OCI-LY1 (cell line): ENCODE data around the gene NUF2.
"Not testable (repeated sequence)": the region's sequence is repeated elsewhere in the genome, so short reads cannot be mapped to it uniquely, and the experiment has no call there.

Source experiments
- H2AFZ ChIP-seq: fragments of 200-600 bp; sonication (generic), shearing (Covaris generic); 2 replicates; pipeline ENCODE4 v1.6.0; 2014; ENCODE audit warnings: antibody characterized with exemption, mild to moderate bottlenecking, low read length
- H3F3A ChIP-seq: fragments of 200-600 bp; sonication (generic), shearing (Covaris generic); 2 replicates; pipeline ENCODE4 v1.6.0; 2014; ENCODE audit warnings: mild to moderate bottlenecking, antibody characterized with exemption, low read length, moderate library complexity; ENCODE audit not compliant: insufficient read depth
- H3K27ac ChIP-seq: fragments of 200-600 bp; sonication (generic); 2 replicates; pipeline ENCODE4 v1.5.1; 2014; ENCODE audit warnings: low read length, mixed run types, mild to moderate bottlenecking, low read depth; ENCODE audit not compliant: poor library complexity, severe bottlenecking
- H3K27me3 ChIP-seq: fragments of 200-600 bp; sonication (generic); 2 replicates; pipeline ENCODE4 v1.6.0; 2014; ENCODE audit warnings: antibody characterized with exemption, mild to moderate bottlenecking, low read length, moderate library complexity; ENCODE audit not compliant: insufficient read depth
- H3K36me3 ChIP-seq: fragments of 200-600 bp; sonication (generic); 2 replicates; pipeline ENCODE4 v1.6.1; 2014; ENCODE audit warnings: mild to moderate bottlenecking, antibody characterized with exemption, low read length, moderate library complexity, mixed read lengths; ENCODE audit not compliant: insufficient read depth
- H3K4me1 ChIP-seq: fragments of 200-600 bp; sonication (generic); 2 replicates; pipeline ENCODE4 v1.5.1; 2014; ENCODE audit warnings: mild to moderate bottlenecking, low read length, moderate library complexity; ENCODE audit not compliant: insufficient read depth, severe bottlenecking
- H3K4me2 ChIP-seq: fragments of 200-600 bp; sonication (generic), shearing (Covaris generic); 2 replicates; pipeline ENCODE4 v1.6.1; 2014; ENCODE audit warnings: low read length
- H3K4me3 ChIP-seq: fragments of 200-600 bp; sonication (generic); 2 replicates; pipeline ENCODE4 v1.5.1; 2014; ENCODE audit warnings: low read length, low read depth, mild to moderate bottlenecking, mixed read lengths; ENCODE audit not compliant: poor library complexity, severe bottlenecking
- H3K79me2 ChIP-seq: fragments of 200-600 bp; shearing (Covaris generic); 2 replicates; pipeline ENCODE4 v1.6.1; 2016; ENCODE audit warnings: mixed run types, low read length, mixed read lengths; ENCODE audit not compliant: insufficient read depth
- H3K9ac ChIP-seq: fragments of 200-600 bp; sonication (generic), shearing (Covaris generic); 2 replicates; pipeline ENCODE4 v1.6.1; 2014; ENCODE audit warnings: mild to moderate bottlenecking, low read length, mixed read lengths
- H3K9me2 ChIP-seq: fragments of 200-600 bp; sonication (generic), shearing (Covaris generic); 2 replicates; pipeline ENCODE4 v1.6.1; 2014; ENCODE audit warnings: low read depth, mild to moderate bottlenecking, low read length, mixed read lengths
- H3K9me3 ChIP-seq: fragments of 200-600 bp; shearing (Covaris generic); 2 replicates; pipeline ENCODE4 v1.6.1; 2014; ENCODE audit warnings: low read length, mixed read lengths
- H4K20me1 ChIP-seq: fragments of 200-600 bp; sonication (generic), shearing (Covaris generic); 2 replicates; pipeline ENCODE4 v1.6.0; 2016; ENCODE audit warnings: mild to moderate bottlenecking, low read length; ENCODE audit not compliant: insufficient read depth
- CTCF ChIP-seq: fragments of 200-600 bp; sonication (generic), shearing (Covaris generic); IDR thresholded peaks from 2 replicates; pipeline ENCODE4 v1.5.1; 2017; ENCODE audit warnings: mild to moderate bottlenecking, antibody characterized with exemption, low read length, moderate library complexity, mixed read lengths
- EZH2 ChIP-seq: fragments of 200-600 bp; sonication (generic), shearing (Covaris generic); IDR thresholded peaks from 2 replicates; pipeline ENCODE4 v1.8.0; 2017; ENCODE audit warnings: borderline replicate concordance, mixed run types, mild to moderate bottlenecking, antibody characterized with exemption, low read length, moderate library complexity, mixed read lengths

NUF2 gene

GRCh38 chr1:163320891-163321290 is 863 bp upstream of the NUF2 start:
- H3K4me2 ChIP-seq: peak overlapping the region; percentile 90
- no peaks in the 10 kb centered on the region for H3K9me3 ChIP-seq
- H3K27me3 ChIP-seq: no peaks in the 10 kb centered on the region
- H3K79me2 ChIP-seq: peaks cover 39% of the 10 kb centered on the region
- peaks cover 29% of the 10 kb centered on the region; the same call in 1 of the 2 replicates for H3K36me3 ChIP-seq
- no peaks in the 10 kb centered on the region for H4K20me1 ChIP-seq
- no peaks in the 10 kb centered on the region for H3K9me2 ChIP-seq
- peak overlapping the region; percentile 80 for H3K4me3 ChIP-seq
- peak overlapping the region; percentile 87 for H3K9ac ChIP-seq
- no peak for TF ChIP-seq EZH2
- TF ChIP-seq CTCF: no peak
- peaks cover 34% of the 10 kb centered on the region for H3K4me1 ChIP-seq
- H3F3A ChIP-seq: no peaks in the 10 kb centered on the region
- H2AFZ ChIP-seq: no peak overlapping the region
- peak overlapping the region; percentile 88 for H3K27ac ChIP-seq

- not testable (repeated sequence) for H3K9me3 ChIP-seq, H4K20me1 ChIP-seq, H3K27me3 ChIP-seq, H2AFZ ChIP-seq, H3K9me2 ChIP-seq, H3F3A ChIP-seq, H3K27ac ChIP-seq
- Histone ChIP-seq H3K4me1 (peaks cover 34% of the 10 kb centered on the region), H3K4me3 (peak overlapping the region; percentile 80), H3K79me2 (peaks cover 40% of the 10 kb centered on the region), H3K4me2 (peak overlapping the region; percentile 77), H3K9ac (peak overlapping the region; percentile 83), H3K36me3 (peaks cover 40% of the 10 kb centered on the region)
Observed at GRCh38 chr1:163323339-163323738, 1.6 kb downstream of the NUF2 start.

GRCh38 chr1:163331116-163331515 is 9.4 kb downstream of the NUF2 start:
- Histone ChIP-seq H3K9me2 (no peaks in the 10 kb centered on the region), H3K79me2 (no peaks in the 10 kb centered on the region), H3K27me3 (no peaks in the 10 kb centered on the region), H3K36me3 (peaks cover 95% of the 10 kb centered on the region), H3K27ac (no peak overlapping the region), H3K9me3 (peaks cover 7% of the 10 kb centered on the region), H3K4me3 (no peak overlapping the region), H3K4me1 (no peaks in the 10 kb centered on the region), H2AFZ (no peak overlapping the region), H3F3A (no peaks in the 10 kb centered on the region; the same call in 1 of the 2 replicates), H3K4me2 (no peak overlapping the region), H4K20me1 (no peaks in the 10 kb centered on the region), H3K9ac (no peak overlapping the region)
- no peak for TF ChIP-seq CTCF
- TF ChIP-seq EZH2: no peak

- no peaks in the 10 kb centered on the region for H3K4me1 ChIP-seq
- no peaks in the 10 kb centered on the region for H3F3A ChIP-seq
- no peak overlapping the region for H3K4me3 ChIP-seq
- no peaks in the 10 kb centered on the region for H3K79me2 ChIP-seq
- H3K36me3 ChIP-seq: peaks cover 97% of the 10 kb centered on the region
- no peak overlapping the region for H3K4me2 ChIP-seq
- TF ChIP-seq EZH2: no peak
- TF ChIP-seq CTCF: no peak
- H3K9ac ChIP-seq: no peak overlapping the region
- no peak overlapping the region for H2AFZ ChIP-seq
- no peaks in the 10 kb centered on the region for H4K20me1 ChIP-seq
- no peak overlapping the region for H3K27ac ChIP-seq
- no peaks in the 10 kb centered on the region for H3K9me2 ChIP-seq
- peaks cover 5% of the 10 kb centered on the region; the same call in 1 of the 2 replicates for H3K9me3 ChIP-seq
- H3K27me3 ChIP-seq: no peaks in the 10 kb centered on the region
Observed at GRCh38 chr1:163335216-163335615, 13.5 kb downstream of the NUF2 start.
